Natural killer cell (primary cell): ENCODE measurements around the gene ZNF597. TPM values are rescaled to one million over a fixed set of nuclear protein-coding genes. Genes with fewer than 3 reads are reported as not detected.
A peak's percentile ranks its signal among the peaks of the same experiment; 100 is the strongest.

Experiments used
- ATAC-seq, 3 donors: fragments of 150-1000 bp in 2 of 3; fragments of 200-7000 bp in 1 of 3; cut with Tn5 transposase; 1 replicate in 1 of 3; 2 replicates in 2 of 3; pipeline ENCODE4 v1.10.0; 2021; ENCODE audit warnings: mild to moderate bottlenecking in 2 of 3, moderate library complexity in 2 of 3
- DNase-seq, 2 donors: peaks; one replicate each; pipeline versions ENCODE4 v3.0.0 to v3.0.0-alpha.2; 2013 to 2021; ENCODE audit warnings: mixed read lengths in 1 of 2
- H3K27ac ChIP-seq: one replicate; pipeline ENCODE4 v1.5.1; 2013; ENCODE audit warnings: mild to moderate bottlenecking, low read length
- H3K27me3 ChIP-seq: one replicate; pipeline ENCODE4 v1.6.1; 2013; ENCODE audit warnings: low read length; ENCODE audit not compliant: control insufficient read depth, insufficient read depth
- H3K36me3 ChIP-seq: one replicate; pipeline ENCODE4 v1.6.1; 2013; ENCODE audit warnings: low read length; ENCODE audit not compliant: control insufficient read depth, insufficient read depth
- H3K4me1 ChIP-seq: one replicate; pipeline ENCODE4 v1.6.1; 2013; ENCODE audit warnings: low read length; ENCODE audit not compliant: control insufficient read depth, insufficient read depth
- H3K4me3 ChIP-seq: one replicate; pipeline ENCODE4 v1.5.1; 2013; ENCODE audit warnings: low read length
- H3K9me3 ChIP-seq: one replicate; pipeline ENCODE4 v1.6.1; 2013; ENCODE audit warnings: low read length; ENCODE audit not compliant: control insufficient read depth, insufficient read depth
- H3K27ac Mint-ChIP-seq, 2 donors: one replicate each; pipeline ENCODE4 v1.8.0; 2022; ENCODE audit warnings: mild to moderate bottlenecking in 2 of 2, mixed read lengths in 2 of 2, moderate library complexity in 1 of 2
- H3K27me3 Mint-ChIP-seq, 2 donors: one replicate each; pipeline ENCODE4 v1.8.0; 2022; ENCODE audit warnings: low read depth in 2 of 2, mixed read lengths in 2 of 2
- H3K36me3 Mint-ChIP-seq: one replicate; pipeline ENCODE4 v1.8.0; 2022; ENCODE audit warnings: mixed read lengths
- H3K4me1 Mint-ChIP-seq, 2 donors: one replicate each; pipeline ENCODE4 v1.8.0; 2022; ENCODE audit warnings: mixed read lengths in 2 of 2
- H3K4me3 Mint-ChIP-seq: one replicate; pipeline ENCODE4 v1.8.0; 2022; ENCODE audit warnings: mild to moderate bottlenecking, moderate library complexity, mixed read lengths
- H3K9me3 Mint-ChIP-seq, 2 donors: one replicate each; pipeline ENCODE4 v1.8.0; 2022; ENCODE audit warnings: mixed read lengths in 2 of 2
- CTCF ChIP-seq: fragments of 200-600 bp; IDR thresholded peaks from one replicate; pipeline ENCODE4 v1.8.0; 2022; ENCODE audit warnings: antibody characterized with exemption
- WGBS: methylation state at CpG from one replicate; pipeline ENCODE4 v1.1.7; 2013; ENCODE audit warnings: missing lambda C conversion rate; ENCODE audit not compliant: insufficient coverage; 5-methylcytosine and 5-hydroxymethylcytosine counted together
- intact Hi-C: fragments of 100-400 bp; cut with micrococcal nuclease; formaldehyde crosslinking; loops from one replicate; pipeline ENCODE4 v1.14.2; 2022
- total RNA-seq, 4 donors: library from RNA; stranded (reverse); fragments of 120-200 nt in 1 of 4; gene quantifications; one replicate each; pipeline versions ENCODE4 v1.2.3 to v1.2.4, GENCODE V29; 2013 to 2022

The ZNF597 gene
- total RNA-seq, 3 donors from 2014 or later (not counting 1 experiment from before 2014, with no cell fraction given) = 1.8 to 3.5 (median 2.8) TPM

- Mint-ChIP-seq H3K27me3 (peaks cover 0 to 2% of the 10 kb centered on the region in 2 donors), H3K36me3 (peaks cover 6% of the 10 kb centered on the region), H3K4me1 (peaks cover 9 to 17% of the 10 kb centered on the region in 2 donors), H3K27ac (no peak overlapping the region), H3K9me3 (peaks cover 0 to 3% of the 10 kb centered on the region in 2 donors), H3K4me3 (no peak overlapping the region)
- ATAC-seq = no peak
- no peak overlapping the region for H3K27ac ChIP-seq
- H3K4me1 ChIP-seq = peaks cover 9% of the 10 kb centered on the region
- DNase-seq = no peak
- TF ChIP-seq CTCF = no peak
- intact Hi-C loops = no loop called here
- peaks cover 11% of the 10 kb centered on the region for H3K9me3 ChIP-seq
- no peaks in the 10 kb centered on the region for H3K27me3 ChIP-seq
- H3K36me3 ChIP-seq = no peaks in the 10 kb centered on the region
- H3K4me3 ChIP-seq = no peak overlapping the region
Observed at GRCh38 chr16:3434373-3434772, 8.9 kb downstream of the ZNF597 start.

GRCh38 chr16:3431779-3432219, 11.5 kb downstream of the ZNF597 start:
- Histone ChIP-seq H3K4me3 (no peak overlapping the region), H3K27me3 (no peaks in the 10 kb centered on the region), H3K9me3 (peaks cover 11% of the 10 kb centered on the region), H3K27ac (peak overlapping the region; percentile 43), H3K4me1 (peaks cover 9% of the 10 kb centered on the region), H3K36me3 (no peaks in the 10 kb centered on the region)
- ATAC-seq = peak; percentile 87 to 95 (median 90)
- H3K27ac Mint-ChIP-seq = peak overlapping the region; percentile 72 to 78
- H3K4me1 Mint-ChIP-seq = peaks cover 9 to 17% of the 10 kb centered on the region in 2 donors
- peak; percentile 46 to 57 for DNase-seq
- peaks cover 6% of the 10 kb centered on the region for H3K36me3 Mint-ChIP-seq
- no peak for TF ChIP-seq CTCF
- no peaks in the 10 kb centered on the region for H3K27me3 Mint-ChIP-seq
- intact Hi-C loops = no loop called here
- peaks cover 0 to 3% of the 10 kb centered on the region in 2 donors for H3K9me3 Mint-ChIP-seq
- peak overlapping the region; percentile 76 for H3K4me3 Mint-ChIP-seq
- WGBS = 67% methylated on average over 26 of the region's 26 CpGs

- intact Hi-C loops = no loop called here
- peaks cover 15% of the 10 kb centered on the region for H3K36me3 Mint-ChIP-seq
- H3K9me3 Mint-ChIP-seq = peaks cover 7 to 20% of the 10 kb centered on the region in 2 donors
- no peak for DNase-seq
- no peak overlapping the region for H3K27ac ChIP-seq
- peaks cover 0 to 6% of the 10 kb centered on the region in 2 donors for H3K27me3 Mint-ChIP-seq
- H3K36me3 ChIP-seq = peaks cover under 1% of the 10 kb centered on the region
- H3K27me3 ChIP-seq = no peaks in the 10 kb centered on the region
- TF ChIP-seq CTCF = no peak
- no peaks in the 10 kb centered on the region for H3K4me1 Mint-ChIP-seq
- 43% methylated on average over 29 of the region's 29 CpGs for WGBS
- no peaks in the 10 kb centered on the region for H3K4me1 ChIP-seq
- peaks cover 73% of the 10 kb centered on the region for H3K9me3 ChIP-seq
- H3K4me3 ChIP-seq = no peak overlapping the region
- no peak for ATAC-seq
- no peak overlapping the region for H3K27ac Mint-ChIP-seq
- no peak overlapping the region for H3K4me3 Mint-ChIP-seq
Observed at GRCh38 chr16:3413730-3414379, 29.4 kb downstream of the ZNF597 start.
